ENCODE measurements around the gene WWP2. TPM values are rescaled to one million over a fixed set of nuclear protein-coding genes. Genes with fewer than 3 reads are reported as not detected.

Gene WWP2
- total RNA-seq, 2 donors from 2014 or later, result 34.8 to 78.8 TPM

DNA sequence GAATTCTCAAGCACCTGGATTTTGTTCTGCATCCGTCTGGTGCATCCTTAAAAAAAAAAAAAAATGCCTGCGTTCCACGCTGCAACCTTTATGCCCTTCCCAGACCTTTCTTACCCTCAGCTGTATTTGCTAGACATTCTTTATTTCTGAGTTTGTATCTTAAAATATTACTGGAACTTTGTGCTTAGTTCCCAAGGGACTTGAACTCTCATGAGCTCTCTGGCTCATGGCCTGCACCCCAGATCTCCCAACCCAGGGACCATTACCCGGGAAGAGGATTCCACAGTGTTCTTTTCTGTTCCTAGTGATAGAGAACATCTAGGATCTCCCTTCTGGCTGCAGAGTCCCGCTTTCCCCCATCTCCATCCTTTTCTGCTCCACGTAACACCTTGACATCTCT, 160.1 kb downstream of the WWP2 start:
- H3K4me1 ChIP-seq, result peaks cover 21% of the 10 kb centered on the region
- WGBS, 2 donors, result 90 to 93% methylated on average over 6 of the region's 6 CpGs
- no peak for ATAC-seq
- intact Hi-C loops (cut with DNase I), result no loop called here
- TF ChIP-seq, protein P1, sequence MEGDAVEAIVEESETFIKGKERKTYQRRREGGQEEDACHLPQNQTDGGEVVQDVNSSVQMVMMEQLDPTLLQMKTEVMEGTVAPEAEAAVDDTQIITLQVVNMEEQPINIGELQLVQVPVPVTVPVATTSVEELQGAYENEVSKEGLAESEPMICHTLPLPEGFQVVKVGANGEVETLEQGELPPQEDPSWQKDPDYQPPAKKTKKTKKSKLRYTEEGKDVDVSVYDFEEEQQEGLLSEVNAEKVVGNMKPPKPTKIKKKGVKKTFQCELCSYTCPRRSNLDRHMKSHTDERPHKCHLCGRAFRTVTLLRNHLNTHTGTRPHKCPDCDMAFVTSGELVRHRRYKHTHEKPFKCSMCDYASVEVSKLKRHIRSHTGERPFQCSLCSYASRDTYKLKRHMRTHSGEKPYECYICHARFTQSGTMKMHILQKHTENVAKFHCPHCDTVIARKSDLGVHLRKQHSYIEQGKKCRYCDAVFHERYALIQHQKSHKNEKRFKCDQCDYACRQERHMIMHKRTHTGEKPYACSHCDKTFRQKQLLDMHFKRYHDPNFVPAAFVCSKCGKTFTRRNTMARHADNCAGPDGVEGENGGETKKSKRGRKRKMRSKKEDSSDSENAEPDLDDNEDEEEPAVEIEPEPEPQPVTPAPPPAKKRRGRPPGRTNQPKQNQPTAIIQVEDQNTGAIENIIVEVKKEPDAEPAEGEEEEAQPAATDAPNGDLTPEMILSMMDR (IDR thresholded peaks at IDR 0.05), result no peak
- no peak for TF ChIP-seq POLR2A (IDR thresholded peaks at IDR 0.05)
- DNase-seq, result no peak
- H3K36me3 ChIP-seq (replicated peaks in 1 of 2; ENCODE audit: insufficient read depth in 1 of 2, low read depth in 2 of 2), result no peaks in the 10 kb centered on the region
- H3K9me3 ChIP-seq, result no peaks in the 10 kb centered on the region
- H3K27me3 ChIP-seq, result no peaks in the 10 kb centered on the region
- H3K27ac ChIP-seq, result no peak overlapping the region
- H3K4me3 ChIP-seq, result no peak overlapping the region

DNA sequence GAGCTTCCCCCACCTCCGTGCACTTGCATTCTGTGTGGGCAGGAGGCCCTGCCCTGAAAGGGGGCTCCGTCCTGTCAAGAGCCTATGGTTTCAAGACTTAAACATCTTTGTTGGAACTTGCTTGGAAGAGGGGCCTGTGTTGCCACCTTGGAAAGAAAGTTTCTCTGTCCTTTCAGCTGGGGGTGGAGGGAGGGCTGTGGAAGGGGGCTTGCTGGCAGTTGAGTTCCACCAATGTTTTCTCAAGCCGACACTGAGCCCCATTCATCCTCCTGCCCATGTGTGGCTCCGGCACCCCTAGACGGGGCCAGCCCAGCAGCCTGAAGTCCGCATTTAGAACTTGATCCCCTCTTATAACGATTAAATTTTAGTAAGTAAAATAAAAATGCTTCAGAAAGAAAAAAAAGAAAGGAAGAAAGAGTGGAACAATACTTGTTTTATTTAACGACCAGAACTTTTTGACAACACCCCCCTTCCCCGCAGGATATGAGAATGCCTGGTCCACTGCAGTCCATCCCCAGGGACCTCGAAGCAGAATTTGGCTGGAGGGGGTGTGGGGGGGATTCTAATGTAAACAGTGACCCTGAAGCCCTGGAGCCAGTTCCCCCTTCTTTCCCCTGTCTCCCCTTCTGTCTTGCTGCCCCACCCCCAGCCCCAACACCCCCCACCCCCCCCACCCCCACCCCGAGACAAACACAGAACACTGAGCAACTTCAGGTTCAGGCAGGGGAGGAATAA, 162.1 kb downstream of the WWP2 start:
- Histone ChIP-seq H3K4me3 (no peak overlapping the region), H3K4me1 (peaks cover 20% of the 10 kb centered on the region), H3K27me3 (no peaks in the 10 kb centered on the region), H3K36me3 (replicated peaks in 1 of 2; ENCODE audit: insufficient read depth in 1 of 2, low read depth in 2 of 2) (no peaks in the 10 kb centered on the region), H3K9me3 (no peaks in the 10 kb centered on the region), H3K27ac (peak overlapping the region; percentile 31 to 89 (median 80))
- TF ChIP-seq, protein P1 (IDR thresholded peaks at IDR 0.05), result no peak
- no peak for TF ChIP-seq POLR2A (IDR thresholded peaks at IDR 0.05)
- no peak for DNase-seq
- WGBS, 2 donors, result 68 to 73% methylated on average over 11 of the region's 11 CpGs
- intact Hi-C loops (cut with DNase I), result no loop called here
- ATAC-seq, result no peak

GRCh38 chr16:69924777-69925191, 162.7 kb downstream of the WWP2 start:
- TF ChIP-seq, protein P1 (IDR thresholded peaks at IDR 0.05), result no peak
- peak; percentile 36 to 78 (median 66) for TF ChIP-seq POLR2A (IDR thresholded peaks at IDR 0.05)
- Histone ChIP-seq H3K9me3 (no peaks in the 10 kb centered on the region), H3K27me3 (no peaks in the 10 kb centered on the region), H3K36me3 (replicated peaks in 1 of 2; ENCODE audit: insufficient read depth in 1 of 2, low read depth in 2 of 2) (no peaks in the 10 kb centered on the region), H3K4me1 (peaks cover 20% of the 10 kb centered on the region), H3K27ac (peak overlapping the region; percentile 31 to 89 (median 80)), H3K4me3 (no peak overlapping the region)
- 69 to 74% methylated on average over 19 of the region's 19 CpGs for WGBS, 2 donors
- DNase-seq (peak; percentile 55 to 71 (median 61)), ATAC-seq (peak; percentile 81)
- intact Hi-C loops (cut with DNase I), result no loop called here

DNA sequence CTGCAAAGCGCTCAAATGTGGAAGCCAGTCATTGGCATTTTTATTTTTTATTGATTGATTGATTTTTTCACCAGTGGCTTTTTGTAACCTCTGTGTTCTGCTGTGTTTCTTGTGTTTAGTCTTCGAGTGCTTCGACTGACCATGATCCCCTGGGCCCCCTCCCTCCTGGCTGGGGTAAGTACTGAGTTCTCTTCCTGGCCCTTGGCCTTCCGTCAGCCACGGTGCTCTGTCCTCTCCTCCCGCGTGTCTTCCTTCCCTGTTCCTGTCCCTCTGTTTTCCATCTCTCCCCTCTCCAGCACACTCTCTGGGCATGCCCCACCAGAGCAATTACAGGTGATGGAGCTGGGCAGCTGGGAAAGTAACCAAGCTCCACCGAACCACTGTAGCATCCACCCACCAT, 163.2 kb downstream of the WWP2 start:
- intact Hi-C loops (cut with DNase I), result no loop called here
- H3K27me3 ChIP-seq, result no peaks in the 10 kb centered on the region
- H3K4me1 ChIP-seq, result peaks cover 20% of the 10 kb centered on the region
- no peaks in the 10 kb centered on the region for H3K9me3 ChIP-seq
- no peak for ATAC-seq
- 65 to 74% methylated on average over 8 of the region's 8 CpGs for WGBS, 2 donors
- no peak for DNase-seq
- no peak overlapping the region for H3K4me3 ChIP-seq
- H3K27ac ChIP-seq, result peak overlapping the region; percentile 1 to 89 (median 80)
- TF ChIP-seq POLR2A (IDR thresholded peaks at IDR 0.05), result no peak
- TF ChIP-seq, protein P1 (IDR thresholded peaks at IDR 0.05), result no peak
- no peaks in the 10 kb centered on the region for H3K36me3 ChIP-seq (replicated peaks in 1 of 2; ENCODE audit: insufficient read depth in 1 of 2, low read depth in 2 of 2)

- 72 to 80% methylated on average over 8 of the region's 8 CpGs for WGBS, 2 donors
- no peak for TF ChIP-seq POLR2A (IDR thresholded peaks at IDR 0.05)
- TF ChIP-seq, protein P1 (IDR thresholded peaks at IDR 0.05), result no peak
- H3K27ac ChIP-seq, result peak overlapping the region in 3 of 4 donors; percentile 40 to 89 (median 74)
- H3K36me3 ChIP-seq (replicated peaks in 1 of 2; ENCODE audit: insufficient read depth in 1 of 2, low read depth in 2 of 2), result peaks cover 0 to 4% of the 10 kb centered on the region in 2 donors
- intact Hi-C loops (cut with DNase I), result no loop called here
- H3K9me3 ChIP-seq, result no peaks in the 10 kb centered on the region
- peaks cover 20% of the 10 kb centered on the region for H3K4me1 ChIP-seq
- ATAC-seq, result no peak
- no peak for DNase-seq
- H3K27me3 ChIP-seq, result no peaks in the 10 kb centered on the region
- no peak overlapping the region for H3K4me3 ChIP-seq
These were observed 164.1 kb downstream of the WWP2 start for GRCh38 chr16:69926241-69926640.

Measured in body of pancreas (tissue), 4 donors.